Kidney epithelial cell (primary cell): ENCODE data around the gene FABP6. TPM values are rescaled to one million over a fixed set of nuclear protein-coding genes. Genes with fewer than 3 reads are reported as not detected.

ENCODE experiments used
- DNase-seq: peaks from one replicate; pipeline ENCODE4 v3.0.0-alpha.2; 2010; ENCODE audit warnings: low read depth
- H3K27me3 ChIP-seq: 2 replicates; pipeline ENCODE4 v1.6.0; 2011; ENCODE audit warnings: low read length; ENCODE audit not compliant: control insufficient read depth, insufficient read depth
- H3K36me3 ChIP-seq: 2 replicates; pipeline ENCODE4 v1.5.1; 2011; ENCODE audit warnings: low read length; ENCODE audit not compliant: control insufficient read depth, insufficient read depth
- H3K4me3 ChIP-seq: 2 replicates; pipeline ENCODE4 v1.5.1; 2011; ENCODE audit warnings: low read depth, mild to moderate bottlenecking, control low read depth, low read length
- CTCF ChIP-seq: IDR thresholded peaks from 2 replicates; pipeline ENCODE4 v1.5.1; 2011; ENCODE audit warnings: mild to moderate bottlenecking, moderate library complexity, low read length, control low read depth, inconsistent platforms; ENCODE audit not compliant: insufficient read depth, poor library complexity, severe bottlenecking
- total RNA-seq: library from RNA; depleted of rRNA; stranded (reverse); fragments of >200 nt; gene quantifications from 2 replicates; pipeline ENCODE4 v1.2.3, GENCODE V29; 2015

FABP6 gene
- not detected in 2 replicates for total RNA-seq

- Histone ChIP-seq H3K36me3 (no peaks in the 10 kb centered on the region), H3K27me3 (no peaks in the 10 kb centered on the region), H3K4me3 (no peak within 1 kb of the TSS)
- TF ChIP-seq CTCF: no peak
- no peak for DNase-seq
Measured at GRCh38 chr5:160229190-160229742, at the start of gene FABP6. FABP6 (plus strand) TSS chr5:160229506; CDS start chr5:160229558, 52 bp downstream.

GRCh38 chr5:160180931-160181330 is 48.4 kb upstream of the FABP6 start:
- no peak overlapping the region for H3K4me3 ChIP-seq
- TF ChIP-seq CTCF: no peak

GRCh38 chr5:160181965-160182622 is 47.2 kb upstream of the FABP6 start:
- no peaks in the 10 kb centered on the region for H3K36me3 ChIP-seq
- no peak overlapping the region for H3K4me3 ChIP-seq
- no peak for TF ChIP-seq CTCF
- DNase-seq: no peak
- no peaks in the 10 kb centered on the region for H3K27me3 ChIP-seq

More at GRCh38 chr5:160180931-160181330, 48.4 kb upstream of the FABP6 start:
- no peak for DNase-seq
- Histone ChIP-seq H3K27me3 (no peaks in the 10 kb centered on the region), H3K36me3 (no peaks in the 10 kb centered on the region)

- no peak overlapping the region for H3K4me3 ChIP-seq
- TF ChIP-seq CTCF: no peak
- H3K27me3 ChIP-seq: no peaks in the 10 kb centered on the region
- no peaks in the 10 kb centered on the region for H3K36me3 ChIP-seq
- no peak for DNase-seq
Measured at GRCh38 chr5:160183075-160183474, 46.2 kb upstream of the FABP6 start.

GRCh38 chr5:160185626-160186360 is 43.5 kb upstream of the FABP6 start:
- TF ChIP-seq CTCF: no peak
- Histone ChIP-seq H3K4me3 (no peak overlapping the region), H3K36me3 (no peaks in the 10 kb centered on the region), H3K27me3 (no peaks in the 10 kb centered on the region)
- DNase-seq: no peak
